ENCODE measurements around the gene MASP2.

GRCh38 chr1:11031624-11032262 lies 15.3 kb downstream of the MASP2 start:
- no peak for TF ChIP-seq POLR2A (IDR thresholded peaks at IDR 0.05; ENCODE audit: low read length)
- TF ChIP-seq GATA1 (IDR thresholded peaks at IDR 0.05; ENCODE audit: low read depth, low read length), result no peak

Data from erythroblast (primary cell).